ENCODE data around the gene MTG2.
A peak's percentile ranks its signal among the peaks of the same experiment; 100 is the strongest.

Gene MTG2

GRCh38 chr20:62182469-62183425, at the start of gene MTG2:
Gene MTG2 (plus strand): TSS chr20:62183028. CDS start chr20:62193421, 10,393 bp downstream.
- peak; percentile 96 for DNase-seq

GRCh38 chr20:62133051-62133845, 49.6 kb upstream of the MTG2 start:
- no peak for DNase-seq

GRCh38 chr20:62133864-62134263, 49.0 kb upstream of the MTG2 start:
- DNase-seq, result no peak

GRCh38 chr20:62134735-62135231, 48.0 kb upstream of the MTG2 start:
- no peak for DNase-seq

- DNase-seq, result no peak
These were observed 47.1 kb upstream of the MTG2 start for GRCh38 chr20:62135573-62136266.

GRCh38 chr20:62136283-62137091, 46.3 kb upstream of the MTG2 start:
- peak; percentile 57 for DNase-seq

GRCh38 chr20:62137092-62137384, 45.8 kb upstream of the MTG2 start:
- no peak for DNase-seq

- DNase-seq, result no peak
These were observed 45.2 kb upstream of the MTG2 start for GRCh38 chr20:62137478-62138203.

GRCh38 chr20:62138204-62138543, 44.7 kb upstream of the MTG2 start:
- DNase-seq, result no peak

- DNase-seq, result no peak
These were observed 43.9 kb upstream of the MTG2 start for GRCh38 chr20:62138912-62139311.

GRCh38 chr20:62139636-62140035, 43.2 kb upstream of the MTG2 start:
- DNase-seq, result no peak

GRCh38 chr20:62141043-62141396, 41.8 kb upstream of the MTG2 start:
- no peak for DNase-seq

GRCh38 chr20:62141397-62142251, 41.2 kb upstream of the MTG2 start:
- DNase-seq, result peak; percentile 23

GRCh38 chr20:62142252-62143080, 40.4 kb upstream of the MTG2 start:
- no peak for DNase-seq

GRCh38 chr20:62143081-62143956, 39.5 kb upstream of the MTG2 start, which contains the start of the genes PSMA7 and SS18L1:
Gene PSMA7 (minus strand): TSS chr20:62143394. CDS start chr20:62143303, 91 bp downstream.
Gene SS18L1 (plus strand): TSS chr20:62143769. CDS start chr20:62143821, 52 bp downstream.
- DNase-seq, result peak; percentile 85

GRCh38 chr20:62143957-62144825, 38.6 kb upstream of the MTG2 start:
- DNase-seq, result peak; percentile 71

- DNase-seq, result no peak
These were observed 37.2 kb upstream of the MTG2 start for GRCh38 chr20:62145688-62146018.
